Lower leg skin (tissue), 4 donors: ENCODE data around the gene ARIH1. TPM values are rescaled to one million over a fixed set of nuclear protein-coding genes. Genes with fewer than 3 reads are reported as not detected.
"Not testable (repeated sequence)": the region's sequence is repeated elsewhere in the genome, so short reads cannot be mapped to it uniquely, and the experiment has no call there.

Experiments
- DNase-seq, 2 donors: peaks; one replicate each; pipeline ENCODE4 v3.0.0-alpha.2; 2019; ENCODE audit warnings: low spot score in 2 of 2
- H3K4me3 ChIP-seq: fragments of 200-600 bp; sonication (generic); 2 replicates; pipeline ENCODE4 v1.5.1; 2017; ENCODE audit warnings: mild to moderate bottlenecking, low read depth; ENCODE audit not compliant: poor library complexity, severe bottlenecking
- CTCF ChIP-seq, 3 donors: fragments of 450-650 bp; IDR thresholded peaks; one replicate each; pipeline ENCODE4 v1.5.1; 2016; ENCODE audit warnings: antibody characterized with exemption in 3 of 3, mild to moderate bottlenecking in 3 of 3, moderate library complexity in 2 of 3
- POLR2A ChIP-seq, 2 donors: fragments of 450-650 bp; IDR thresholded peaks; one replicate each; pipeline ENCODE4 v1.6.1; 2016 to 2017; ENCODE audit warnings: antibody characterized with exemption in 2 of 2, mild to moderate bottlenecking in 1 of 2, moderate library complexity in 1 of 2
- WGBS, 2 donors: methylation state at CpG; one replicate each; pipeline ENCODE4 v1.1.5; 2018; 5-methylcytosine and 5-hydroxymethylcytosine counted together
- intact Hi-C: fragments of 100-400 bp; cut with DNase I; formaldehyde crosslinking; loops from one replicate; pipeline ENCODE4 v1.15.0; 2023; ENCODE audit warnings: low total_unique reads
- total RNA-seq, 4 donors: library from RNA; depleted of rRNA; stranded (reverse); fragments of >200 nt; gene quantifications; one replicate each; pipeline ENCODE4 v1.1.0, GENCODE V29; 2016

Gene ARIH1
- total RNA-seq, 4 donors from 2014 or later = 71.8 to 126 (median 114) TPM

GRCh38 chr15:72592676-72593075, 118.5 kb downstream of the ARIH1 start:
- no peak for DNase-seq
- TF ChIP-seq POLR2A (IDR thresholded peaks at IDR 0.05) (no peak), CTCF (IDR thresholded peaks at IDR 0.05) (no peak)
- intact Hi-C loops = no loop called here
- H3K4me3 ChIP-seq = no peak overlapping the region
- WGBS, 2 donors = 89 to 93% methylated on average over 2 of the region's 2 CpGs

- no peak for DNase-seq
- H3K4me3 ChIP-seq = no peak overlapping the region
- TF ChIP-seq CTCF (IDR thresholded peaks at IDR 0.05) (no peak), POLR2A (IDR thresholded peaks at IDR 0.05) (no peak)
- intact Hi-C loops = no loop called here
- WGBS, 2 donors = 86 to 95% methylated on average over 4 of the region's 4 CpGs
These were observed 119.7 kb downstream of the ARIH1 start for GRCh38 chr15:72593838-72594237.

- no peak overlapping the region for H3K4me3 ChIP-seq
- WGBS, 2 donors = 9 to 18% methylated on average over 2 of the region's 2 CpGs
- DNase-seq = no peak
- intact Hi-C loops = no loop called here
- TF ChIP-seq CTCF (IDR thresholded peaks at IDR 0.05) (no peak), POLR2A (IDR thresholded peaks at IDR 0.05) (no peak)
These were observed 125.8 kb downstream of the ARIH1 start for GRCh38 chr15:72599855-72600464.

- intact Hi-C loops = loop anchor here (5.0 kb wide), 1 partner anchor 1752 kb away; the partner anchor contains the start of gene LARP6
These were observed 130.7 kb downstream of the ARIH1 start for GRCh38 chr15:72604794-72605193.

GRCh38 chr15:72608084-72608483, 134.0 kb downstream of the ARIH1 start:
- WGBS, 2 donors = 94 to 100% methylated on average over 3 of the region's 3 CpGs
- DNase-seq, H3K4me3 ChIP-seq: not testable (repeated sequence)
- intact Hi-C loops = loop anchor here (5.0 kb wide), 1 partner anchor 1756 kb away; the partner anchor contains the start of gene LARP6

More at GRCh38 chr15:72604794-72605193, 130.7 kb downstream of the ARIH1 start:
- no peak for DNase-seq
- no peak for TF ChIP-seq POLR2A (IDR thresholded peaks at IDR 0.05)
- TF ChIP-seq CTCF (IDR thresholded peaks at IDR 0.05) = no peak
- WGBS, 2 donors = 93 to 96% methylated on average over 4 of the region's 4 CpGs
- no peak overlapping the region for H3K4me3 ChIP-seq

GRCh38 chr15:72609862-72610261, 135.7 kb downstream of the ARIH1 start:
- H3K4me3 ChIP-seq = no peak overlapping the region
- DNase-seq = no peak
- 75 to 83% methylated on average over 8 of the region's 8 CpGs for WGBS, 2 donors
- intact Hi-C loops = loop anchor here (5.0 kb wide), 1 partner anchor 1758 kb away; the partner anchor contains the start of gene LARP6
- TF ChIP-seq POLR2A (IDR thresholded peaks at IDR 0.05) (no peak), CTCF (IDR thresholded peaks at IDR 0.05) (no peak)

GRCh38 chr15:72612324-72612723, 138.2 kb downstream of the ARIH1 start:
- H3K4me3 ChIP-seq, DNase-seq, intact Hi-C loops: not testable (repeated sequence)
- 95% methylated on average over 3 of the region's 3 CpGs for WGBS, 2 donors
